BE2C (cell line): ENCODE results near the gene PITPNM3.

Experiments used
- DNase-seq: peaks from one replicate; pipeline ENCODE4 v3.0.0-alpha.2; 2020
- H3K27me3 ChIP-seq: fragments of 250-450 bp; sonication (Bioruptor Pico); 2 replicates; pipeline ENCODE4 v1.5.1; 2020; ENCODE audit warnings: mild to moderate bottlenecking
- H3K36me3 ChIP-seq: fragments of 250-450 bp; sonication (Bioruptor Pico); 2 replicates; pipeline ENCODE4 v1.5.1; 2020; ENCODE audit warnings: mild to moderate bottlenecking
- H3K4me1 ChIP-seq: fragments of 250-450 bp; sonication (Bioruptor Pico); 2 replicates; pipeline ENCODE4 v1.5.1; 2020
- H3K4me3 ChIP-seq: 2 replicates; pipeline ENCODE4 v1.5.1; 2011; ENCODE audit warnings: low read depth, low read length
- H3K9me3 ChIP-seq: fragments of 250-450 bp; sonication (Bioruptor Pico); 2 replicates; pipeline ENCODE4 v1.5.1; 2020
- TF ChIP-seq, protein P1 (sequence below): IDR thresholded peaks from 2 replicates; pipeline ENCODE4 v1.5.1; 2012; ENCODE audit warnings: mild to moderate bottlenecking, low read depth, low read length

Gene PITPNM3

DNA sequence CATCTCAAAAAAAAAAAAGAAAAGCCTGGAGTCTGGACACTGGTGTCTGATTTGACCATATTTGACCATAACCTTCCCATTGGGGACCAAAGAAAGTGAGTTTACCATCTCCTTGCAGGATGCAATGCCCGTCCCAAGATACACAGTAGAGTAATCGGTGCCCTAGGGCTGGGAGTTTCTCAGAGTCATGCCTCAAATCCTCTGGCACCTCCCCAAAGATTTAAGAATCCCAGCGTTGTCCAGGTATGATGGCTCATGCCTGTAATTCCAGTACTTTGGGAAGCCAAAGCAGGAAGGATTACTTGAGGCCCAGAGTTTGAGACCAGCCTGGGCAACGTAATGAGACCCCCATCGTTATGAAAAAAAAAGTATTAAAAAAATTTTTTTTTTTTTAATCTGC, 5.0 kb downstream of the PITPNM3 start:
- TF ChIP-seq, protein P1, sequence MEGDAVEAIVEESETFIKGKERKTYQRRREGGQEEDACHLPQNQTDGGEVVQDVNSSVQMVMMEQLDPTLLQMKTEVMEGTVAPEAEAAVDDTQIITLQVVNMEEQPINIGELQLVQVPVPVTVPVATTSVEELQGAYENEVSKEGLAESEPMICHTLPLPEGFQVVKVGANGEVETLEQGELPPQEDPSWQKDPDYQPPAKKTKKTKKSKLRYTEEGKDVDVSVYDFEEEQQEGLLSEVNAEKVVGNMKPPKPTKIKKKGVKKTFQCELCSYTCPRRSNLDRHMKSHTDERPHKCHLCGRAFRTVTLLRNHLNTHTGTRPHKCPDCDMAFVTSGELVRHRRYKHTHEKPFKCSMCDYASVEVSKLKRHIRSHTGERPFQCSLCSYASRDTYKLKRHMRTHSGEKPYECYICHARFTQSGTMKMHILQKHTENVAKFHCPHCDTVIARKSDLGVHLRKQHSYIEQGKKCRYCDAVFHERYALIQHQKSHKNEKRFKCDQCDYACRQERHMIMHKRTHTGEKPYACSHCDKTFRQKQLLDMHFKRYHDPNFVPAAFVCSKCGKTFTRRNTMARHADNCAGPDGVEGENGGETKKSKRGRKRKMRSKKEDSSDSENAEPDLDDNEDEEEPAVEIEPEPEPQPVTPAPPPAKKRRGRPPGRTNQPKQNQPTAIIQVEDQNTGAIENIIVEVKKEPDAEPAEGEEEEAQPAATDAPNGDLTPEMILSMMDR, result no peak
- Histone ChIP-seq H3K4me3 (no peak overlapping the region), H3K36me3 (no peaks in the 10 kb centered on the region), H3K9me3 (no peaks in the 10 kb centered on the region), H3K27me3 (peaks cover 19% of the 10 kb centered on the region), H3K4me1 (no peaks in the 10 kb centered on the region)
- DNase-seq, result no peak

DNA sequence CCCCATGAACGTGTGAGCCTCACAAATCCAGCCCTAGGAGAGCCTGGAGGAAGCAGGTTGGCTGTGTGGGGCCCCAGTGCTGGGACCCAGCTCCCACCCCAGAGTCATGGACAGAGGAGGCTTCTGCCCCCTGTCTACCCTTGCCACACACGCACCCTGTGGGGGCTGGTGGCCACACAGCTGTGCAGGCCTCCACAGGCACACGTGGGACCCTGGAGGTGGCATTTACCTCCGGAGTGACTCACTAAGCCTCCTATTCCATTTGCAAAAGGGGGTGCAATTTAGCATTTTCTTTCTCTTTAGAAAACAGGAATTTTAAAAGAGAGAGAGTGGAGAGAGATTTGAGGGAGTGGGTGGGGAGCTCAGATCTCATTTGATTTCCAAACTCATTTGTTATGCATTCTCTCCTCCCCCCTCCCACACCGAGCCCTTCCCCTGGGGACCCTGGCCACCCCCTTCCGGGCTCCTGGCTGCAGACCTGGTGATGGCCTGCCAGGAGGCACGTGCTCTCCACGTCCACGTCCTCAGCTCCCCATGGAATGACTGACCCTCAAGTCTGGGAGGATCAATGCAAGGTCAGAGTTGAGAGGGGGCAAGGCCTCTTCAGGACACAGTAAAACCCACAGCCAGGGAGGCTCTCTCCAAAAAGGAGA, 6.8 kb downstream of the PITPNM3 start:
- no peak for DNase-seq
- Histone ChIP-seq H3K4me1 (no peaks in the 10 kb centered on the region), H3K36me3 (no peaks in the 10 kb centered on the region), H3K27me3 (peaks cover 2% of the 10 kb centered on the region), H3K4me3 (no peak overlapping the region), H3K9me3 (no peaks in the 10 kb centered on the region)
- TF ChIP-seq, protein P1, result no peak

DNA sequence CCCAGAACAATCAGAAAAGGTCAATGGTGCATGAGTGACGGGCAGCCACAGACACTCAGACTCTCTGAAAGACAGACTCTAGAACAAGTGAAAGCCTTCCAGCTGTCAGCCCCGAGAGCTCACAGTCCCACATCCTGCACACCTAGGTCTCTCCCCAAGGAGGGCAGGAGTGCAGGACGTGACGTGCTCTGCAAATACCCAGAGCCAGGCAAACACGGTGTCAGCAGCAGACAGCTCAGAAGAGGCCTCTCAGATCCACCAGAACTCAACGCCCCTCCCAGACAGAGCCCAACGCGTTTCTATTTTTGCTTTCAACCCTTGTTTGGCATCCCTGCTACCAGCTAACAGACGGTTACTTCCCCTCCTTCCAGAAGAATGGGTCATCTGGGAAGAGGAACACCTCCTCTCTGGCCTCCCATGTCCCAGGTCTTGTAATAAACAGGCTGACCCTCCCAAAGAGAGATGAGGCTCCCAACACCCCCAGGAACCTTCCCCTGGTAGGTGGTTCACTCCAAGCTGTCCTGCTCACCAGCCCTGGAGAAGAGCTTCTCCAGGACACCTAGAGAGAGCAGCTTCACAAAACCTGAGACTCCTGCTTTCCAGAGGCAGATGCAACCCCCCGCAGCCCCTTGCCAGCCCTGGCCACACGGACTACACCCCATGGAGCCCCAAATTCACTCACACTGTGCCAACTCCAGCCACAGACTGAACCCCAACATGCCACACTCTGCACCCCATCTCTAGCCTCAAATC, 7.6 kb downstream of the PITPNM3 start:
- Histone ChIP-seq H3K36me3 (no peaks in the 10 kb centered on the region), H3K27me3 (no peaks in the 10 kb centered on the region), H3K4me3 (no peak overlapping the region), H3K4me1 (no peaks in the 10 kb centered on the region), H3K9me3 (no peaks in the 10 kb centered on the region)
- DNase-seq, result no peak
- TF ChIP-seq, protein P1, result no peak

DNA sequence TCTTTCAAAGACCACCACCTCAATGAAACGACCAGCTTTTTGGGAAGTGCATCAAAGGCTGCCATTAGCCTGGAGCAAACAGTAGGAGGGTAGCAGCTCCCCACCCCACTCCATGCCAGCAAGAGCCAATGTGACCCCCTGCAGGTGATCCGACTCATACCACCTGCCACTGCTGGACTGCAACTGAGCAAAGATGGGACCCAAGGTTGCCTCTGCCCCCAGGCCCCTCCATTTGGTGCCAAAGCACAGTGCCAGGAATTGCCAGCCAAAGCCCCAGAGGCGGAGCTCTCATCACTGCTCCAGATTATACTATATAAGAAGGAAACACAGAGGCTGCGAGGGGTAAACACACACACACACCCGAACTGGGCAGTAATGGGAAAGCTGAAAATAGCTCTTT, 8.3 kb downstream of the PITPNM3 start:
- no peak overlapping the region for H3K4me3 ChIP-seq
- no peaks in the 10 kb centered on the region for H3K36me3 ChIP-seq
- H3K4me1 ChIP-seq, result no peaks in the 10 kb centered on the region
- TF ChIP-seq, protein P1, result no peak
- H3K27me3 ChIP-seq, result no peaks in the 10 kb centered on the region
- no peak for DNase-seq
- no peaks in the 10 kb centered on the region for H3K9me3 ChIP-seq

DNA sequence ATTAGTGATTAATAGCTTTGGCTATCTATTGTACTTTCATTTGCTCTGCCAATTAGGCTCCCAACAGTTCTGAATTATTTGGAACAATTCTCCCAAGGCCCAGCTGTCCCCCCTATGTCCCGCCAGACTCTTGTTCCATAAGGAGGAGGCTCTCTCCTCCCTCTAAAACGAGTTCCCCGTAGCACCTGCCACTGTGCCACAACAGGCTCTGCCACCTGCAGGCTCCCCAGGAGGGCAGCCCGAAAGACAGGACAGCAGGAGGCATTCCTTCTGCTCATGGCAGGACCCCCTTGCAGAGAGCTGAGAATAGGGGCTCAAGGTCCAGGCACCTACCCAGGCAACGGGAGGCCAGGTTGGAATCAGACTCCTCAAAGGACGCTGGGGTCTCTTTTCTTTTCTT, 9.0 kb downstream of the PITPNM3 start:
- TF ChIP-seq, protein P1, result no peak
- Histone ChIP-seq H3K9me3 (no peaks in the 10 kb centered on the region), H3K4me3 (no peak overlapping the region), H3K27me3 (no peaks in the 10 kb centered on the region), H3K36me3 (no peaks in the 10 kb centered on the region), H3K4me1 (no peaks in the 10 kb centered on the region)
- DNase-seq, result no peak

DNA sequence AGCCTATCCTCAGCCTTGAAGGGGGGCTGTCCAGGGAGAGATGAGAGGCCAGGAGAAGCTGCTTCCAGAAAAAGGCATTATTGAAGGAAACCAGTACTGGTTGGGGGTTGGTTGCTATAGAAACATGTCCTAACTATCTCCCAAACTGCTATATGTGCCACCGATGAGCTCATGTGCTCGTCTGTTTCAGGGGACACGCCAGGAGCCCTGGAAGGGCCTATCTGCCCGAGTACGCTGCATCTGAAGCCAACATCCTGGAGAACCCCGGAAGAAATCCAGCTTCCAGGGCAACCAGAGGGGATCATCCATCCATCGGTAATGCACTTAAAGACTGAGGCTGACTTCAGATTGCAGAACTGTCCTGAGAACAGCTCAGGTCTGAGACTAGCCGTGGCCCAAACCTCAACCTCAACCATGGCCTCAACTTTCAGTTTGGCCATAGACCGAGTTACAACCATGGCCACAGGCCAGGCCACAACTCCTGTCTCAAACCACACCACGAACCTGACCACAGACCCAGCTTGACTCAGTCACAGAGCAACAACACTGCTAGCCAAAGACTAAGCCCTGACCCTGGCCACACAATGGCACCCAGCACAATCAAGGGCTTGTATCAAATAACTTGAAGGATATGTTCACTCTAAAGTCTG, 10.2 kb downstream of the PITPNM3 start:
- TF ChIP-seq, protein P1, result no peak
- H3K36me3 ChIP-seq, result no peaks in the 10 kb centered on the region
- H3K9me3 ChIP-seq, result no peaks in the 10 kb centered on the region
- H3K4me1 ChIP-seq, result no peaks in the 10 kb centered on the region
- H3K27me3 ChIP-seq, result no peaks in the 10 kb centered on the region
- H3K4me3 ChIP-seq, result no peak overlapping the region
- DNase-seq, result no peak
